Measurements from ENCODE around the gene COQ2.

COQ2 gene

DNA sequence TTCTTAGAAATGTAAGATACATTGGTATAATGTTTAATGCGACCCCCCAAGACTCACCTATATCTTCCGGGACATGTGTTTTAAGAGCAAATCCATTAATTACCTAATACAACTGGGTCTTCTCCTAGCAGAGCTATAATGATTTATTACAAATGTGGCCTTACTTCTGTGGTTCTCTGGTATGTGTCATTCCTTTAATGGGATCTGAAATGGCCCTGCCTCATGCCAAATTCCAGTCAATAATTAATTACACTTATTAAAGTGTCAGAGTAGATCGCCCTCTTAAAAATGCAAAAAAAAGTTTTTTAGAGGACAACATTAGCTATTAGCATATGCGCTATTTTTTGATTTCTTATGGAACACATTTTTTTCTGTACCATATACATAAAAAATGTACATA is 33.1 kb upstream of the COQ2 start:
- H3K27ac ChIP-seq, result no peak overlapping the region

DNA sequence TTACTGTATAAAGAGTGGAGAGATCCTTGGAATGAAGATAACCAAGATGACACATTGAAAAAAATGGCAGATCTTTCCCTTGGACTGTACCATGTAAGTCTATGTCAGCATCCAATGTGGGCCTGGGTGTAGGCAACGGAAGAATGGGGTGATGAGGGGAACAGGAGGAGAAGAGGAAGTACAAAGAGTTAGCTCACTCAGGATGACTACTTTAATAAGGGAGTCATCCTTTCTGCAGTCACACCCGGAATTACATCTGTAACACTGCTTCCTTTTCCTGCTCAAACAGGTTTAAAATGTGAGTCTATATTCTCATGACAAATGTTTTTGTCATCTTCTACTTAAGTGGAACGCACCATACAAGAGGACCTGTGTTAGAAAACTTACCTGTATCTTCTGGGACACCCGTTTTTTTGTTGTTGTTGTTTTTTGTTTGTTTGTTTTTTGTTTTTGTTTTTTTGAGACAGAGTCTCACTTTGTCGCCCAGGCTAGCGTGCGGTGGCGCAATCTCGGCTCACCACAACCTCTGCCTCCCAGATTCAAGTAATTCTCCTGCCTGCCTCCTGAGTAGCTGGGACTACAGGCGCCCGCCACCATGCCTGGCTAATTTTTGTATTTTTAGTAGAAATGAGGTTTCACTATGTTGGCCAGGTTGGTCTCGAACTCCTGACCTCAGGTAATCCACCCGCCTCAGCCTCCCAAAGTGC is 32.0 kb upstream of the COQ2 start:
- TF ChIP-seq, protein P1, sequence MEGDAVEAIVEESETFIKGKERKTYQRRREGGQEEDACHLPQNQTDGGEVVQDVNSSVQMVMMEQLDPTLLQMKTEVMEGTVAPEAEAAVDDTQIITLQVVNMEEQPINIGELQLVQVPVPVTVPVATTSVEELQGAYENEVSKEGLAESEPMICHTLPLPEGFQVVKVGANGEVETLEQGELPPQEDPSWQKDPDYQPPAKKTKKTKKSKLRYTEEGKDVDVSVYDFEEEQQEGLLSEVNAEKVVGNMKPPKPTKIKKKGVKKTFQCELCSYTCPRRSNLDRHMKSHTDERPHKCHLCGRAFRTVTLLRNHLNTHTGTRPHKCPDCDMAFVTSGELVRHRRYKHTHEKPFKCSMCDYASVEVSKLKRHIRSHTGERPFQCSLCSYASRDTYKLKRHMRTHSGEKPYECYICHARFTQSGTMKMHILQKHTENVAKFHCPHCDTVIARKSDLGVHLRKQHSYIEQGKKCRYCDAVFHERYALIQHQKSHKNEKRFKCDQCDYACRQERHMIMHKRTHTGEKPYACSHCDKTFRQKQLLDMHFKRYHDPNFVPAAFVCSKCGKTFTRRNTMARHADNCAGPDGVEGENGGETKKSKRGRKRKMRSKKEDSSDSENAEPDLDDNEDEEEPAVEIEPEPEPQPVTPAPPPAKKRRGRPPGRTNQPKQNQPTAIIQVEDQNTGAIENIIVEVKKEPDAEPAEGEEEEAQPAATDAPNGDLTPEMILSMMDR (conservative IDR thresholded peaks at IDR 0.05; ENCODE audit: low read depth, low read length), result no peak
- Histone ChIP-seq H2AFZ (ENCODE audit: low read depth) (no peak overlapping the region), H3K9ac (no peak overlapping the region), H3K36me3 (ENCODE audit: insufficient read depth) (no peaks in the 10 kb centered on the region), H3K79me2 (ENCODE audit: insufficient read depth, low read depth) (no peaks in the 10 kb centered on the region), H3K4me2 (no peak overlapping the region), H3K4me1 (ENCODE audit: low read depth, poor library complexity, severe bottlenecking) (no peaks in the 10 kb centered on the region), H4K20me1 (ENCODE audit: insufficient read depth) (no peaks in the 10 kb centered on the region), H3K27me3 (ENCODE audit: insufficient read depth, low read depth) (no peaks in the 10 kb centered on the region), H3K27ac (no peak overlapping the region), H3K4me3 (IDR thresholded peaks at IDR 0.05; ENCODE audit: insufficient read depth, low read depth, low read length) (no peak overlapping the region)

More for the DNA sequence above, 33.1 kb upstream of the COQ2 start:
- TF ChIP-seq, protein P1 (conservative IDR thresholded peaks at IDR 0.05; ENCODE audit: low read depth, low read length), result no peak
- H3K36me3 ChIP-seq (ENCODE audit: insufficient read depth), result no peaks in the 10 kb centered on the region
- H3K4me1 ChIP-seq (ENCODE audit: low read depth, poor library complexity, severe bottlenecking), result no peaks in the 10 kb centered on the region
- no peak overlapping the region for H3K9ac ChIP-seq
- no peaks in the 10 kb centered on the region for H4K20me1 ChIP-seq (ENCODE audit: insufficient read depth)
- no peak overlapping the region for H2AFZ ChIP-seq (ENCODE audit: low read depth)
- no peaks in the 10 kb centered on the region for H3K27me3 ChIP-seq (ENCODE audit: insufficient read depth, low read depth)
- no peak overlapping the region for H3K4me3 ChIP-seq (IDR thresholded peaks at IDR 0.05; ENCODE audit: insufficient read depth, low read depth, low read length)
- H3K4me2 ChIP-seq, result no peak overlapping the region
- no peaks in the 10 kb centered on the region for H3K79me2 ChIP-seq (ENCODE audit: insufficient read depth, low read depth)

DNA sequence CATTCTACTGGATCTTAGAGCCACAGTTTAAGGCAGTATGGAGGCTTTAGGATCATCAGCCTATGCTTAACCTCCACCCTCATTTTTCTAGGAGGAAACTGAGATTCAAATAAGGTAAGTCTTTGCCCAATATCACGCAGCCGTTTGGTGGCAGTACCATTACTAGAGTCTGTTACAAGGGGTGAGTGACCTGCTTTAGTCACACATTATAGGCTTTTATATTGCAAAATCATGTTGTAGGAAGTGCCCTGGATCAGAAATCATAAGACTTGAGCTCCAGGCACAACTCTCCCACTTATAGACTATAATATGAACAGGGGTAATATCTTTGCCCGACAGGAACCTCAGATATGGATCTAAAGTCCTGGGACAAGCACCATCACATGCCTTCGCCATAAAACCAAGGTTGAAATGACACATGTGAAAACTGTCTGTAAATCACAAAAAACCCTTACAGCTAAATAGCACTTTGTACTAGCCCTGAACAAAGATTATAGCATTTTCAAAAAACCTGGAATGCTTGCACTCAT is 30.8 kb upstream of the COQ2 start:
- TF ChIP-seq, protein P1 (conservative IDR thresholded peaks at IDR 0.05; ENCODE audit: low read depth, low read length), result no peak
- Histone ChIP-seq H3K4me3 (IDR thresholded peaks at IDR 0.05; ENCODE audit: insufficient read depth, low read depth, low read length) (no peak overlapping the region), H3K9ac (no peak overlapping the region), H3K27me3 (ENCODE audit: insufficient read depth, low read depth) (no peaks in the 10 kb centered on the region), H3K4me2 (no peak overlapping the region), H3K4me1 (ENCODE audit: low read depth, poor library complexity, severe bottlenecking) (no peaks in the 10 kb centered on the region), H3K27ac (no peak overlapping the region), H3K36me3 (ENCODE audit: insufficient read depth) (no peaks in the 10 kb centered on the region), H2AFZ (ENCODE audit: low read depth) (no peak overlapping the region), H3K79me2 (ENCODE audit: insufficient read depth, low read depth) (no peaks in the 10 kb centered on the region), H4K20me1 (ENCODE audit: insufficient read depth) (no peaks in the 10 kb centered on the region)

DNA sequence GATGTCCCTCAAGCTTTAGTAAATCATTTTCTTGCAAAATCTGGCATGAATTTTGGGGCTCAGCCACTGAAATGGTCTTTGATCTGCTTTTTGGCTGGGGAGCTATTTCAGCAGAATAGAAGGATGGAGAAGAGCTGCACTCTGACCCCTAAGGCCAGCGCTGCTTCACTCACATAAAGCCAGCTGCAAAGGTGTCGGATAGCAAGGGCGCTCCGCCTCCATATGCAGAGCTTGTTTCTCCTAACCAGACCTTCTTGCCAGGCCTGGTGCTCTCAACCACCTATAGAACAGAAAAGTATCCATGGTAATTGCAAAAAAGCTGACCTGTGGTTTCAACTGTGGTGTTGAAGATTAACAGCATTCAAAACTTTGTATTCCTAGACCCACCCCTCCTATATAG is 24.1 kb upstream of the COQ2 start:
- no peaks in the 10 kb centered on the region for H3K27me3 ChIP-seq (ENCODE audit: insufficient read depth, low read depth)
- no peak overlapping the region for H3K9ac ChIP-seq
- H3K27ac ChIP-seq, result no peak overlapping the region
- H3K36me3 ChIP-seq (ENCODE audit: insufficient read depth), result no peaks in the 10 kb centered on the region
- no peaks in the 10 kb centered on the region for H4K20me1 ChIP-seq (ENCODE audit: insufficient read depth)
- no peaks in the 10 kb centered on the region for H3K79me2 ChIP-seq (ENCODE audit: insufficient read depth, low read depth)
- H3K4me3 ChIP-seq (IDR thresholded peaks at IDR 0.05; ENCODE audit: insufficient read depth, low read depth, low read length), result no peak overlapping the region
- TF ChIP-seq, protein P1 (conservative IDR thresholded peaks at IDR 0.05; ENCODE audit: low read depth, low read length), result no peak
- H3K4me1 ChIP-seq (ENCODE audit: low read depth, poor library complexity, severe bottlenecking), result no peaks in the 10 kb centered on the region
- no peak overlapping the region for H3K4me2 ChIP-seq
- H2AFZ ChIP-seq (ENCODE audit: low read depth), result no peak overlapping the region
